Thymus (tissue), 11 donors: Measurements from ENCODE around the gene CCDC88B. TPM values are rescaled to one million over a fixed set of nuclear protein-coding genes. Genes with fewer than 3 reads are reported as not detected.

Experiments
- DNase-seq, 9 donors: peaks; one replicate each; pipeline ENCODE4 v3.0.0-alpha.2; 2013; ENCODE audit warnings: low spot score in 9 of 9, low read depth in 6 of 9, missing footprints in 1 of 9
- H3K27ac ChIP-seq, 2 donors: one replicate each; pipeline ENCODE4 v1.5.1; 2013; ENCODE audit warnings: control low read depth in 1 of 2, low read depth in 1 of 2, low read length in 1 of 2, mild to moderate bottlenecking in 1 of 2, moderate library complexity in 1 of 2
- H3K27me3 ChIP-seq, 2 donors: one replicate each; pipeline ENCODE4 v1.5.1; 2013; ENCODE audit warnings: low read length in 1 of 2; ENCODE audit not compliant: control insufficient read depth in 2 of 2, insufficient read depth in 1 of 2
- H3K36me3 ChIP-seq, 2 donors: one replicate each; pipeline ENCODE4 v1.5.1; 2013; ENCODE audit warnings: low read length in 1 of 2, mild to moderate bottlenecking in 1 of 2, moderate library complexity in 1 of 2; ENCODE audit not compliant: control insufficient read depth in 2 of 2, insufficient read depth in 2 of 2
- H3K4me1 ChIP-seq, 2 donors: one replicate each; pipeline ENCODE4 v1.5.1; 2013; ENCODE audit warnings: low read length in 2 of 2; ENCODE audit not compliant: control insufficient read depth in 2 of 2, insufficient read depth in 2 of 2
- H3K4me3 ChIP-seq, 2 donors: one replicate each; pipeline ENCODE4 v1.5.1; 2013; ENCODE audit warnings: low read length in 2 of 2, control low read depth in 1 of 2, mild to moderate bottlenecking in 1 of 2
- H3K9me3 ChIP-seq, 2 donors: one replicate each; pipeline ENCODE4 v1.5.1; 2013; ENCODE audit warnings: low read length in 1 of 2, mild to moderate bottlenecking in 1 of 2; ENCODE audit not compliant: control insufficient read depth in 2 of 2, insufficient read depth in 1 of 2
- WGBS: extraction: QIAGEN DNeasy Blood & Tissue Kit; methylation state at CpG from one replicate; pipeline ENCODE4 v1.1.7; 2013; 5-methylcytosine and 5-hydroxymethylcytosine counted together
- polyA plus RNA-seq: library from polyadenylated mRNA; stranded (reverse); fragments of 200-250 nt; gene quantifications from one replicate; pipeline ENCODE4 v1.2.3, GENCODE V29; 2013
- total RNA-seq: library from RNA; stranded (reverse); fragments of 120-200 nt; gene quantifications from one replicate; pipeline ENCODE4 v1.2.4, GENCODE V29; 2013
- donor health status: healthy.

CCDC88B gene
- total and polyA plus RNA-seq, 2 donors = 26.9 to 480 TPM

GRCh38 chr11:64347193-64347867 is 7.3 kb downstream of the CCDC88B start:
- DNase-seq = no peak
- Histone ChIP-seq H3K4me3 (no peak overlapping the region), H3K4me1 (peaks cover 6 to 9% of the 10 kb centered on the region in 2 donors), H3K27me3 (no peaks in the 10 kb centered on the region), H3K9me3 (no peaks in the 10 kb centered on the region), H3K27ac (no peak overlapping the region), H3K36me3 (peaks cover 41 to 62% of the 10 kb centered on the region in 2 donors)
- WGBS = 96% methylated on average over 12 of the region's 12 CpGs

- Histone ChIP-seq H3K4me1 (no peaks in the 10 kb centered on the region), H3K27me3 (no peaks in the 10 kb centered on the region), H3K4me3 (no peak overlapping the region), H3K27ac (no peak overlapping the region), H3K9me3 (no peaks in the 10 kb centered on the region), H3K36me3 (peaks cover 36 to 65% of the 10 kb centered on the region in 2 donors)
- no peak for DNase-seq
- WGBS = 95% methylated on average over 14 of the region's 14 CpGs
Observed at GRCh38 chr11:64348383-64349024, 8.5 kb downstream of the CCDC88B start.

- H3K9me3 ChIP-seq = no peaks in the 10 kb centered on the region
- H3K4me3 ChIP-seq = no peak overlapping the region
- WGBS = 96% methylated on average over 7 of the region's 7 CpGs
- no peak overlapping the region for H3K27ac ChIP-seq
- H3K27me3 ChIP-seq = no peaks in the 10 kb centered on the region
- no peaks in the 10 kb centered on the region for H3K4me1 ChIP-seq
- DNase-seq = no peak
- H3K36me3 ChIP-seq = peaks cover 34 to 64% of the 10 kb centered on the region in 2 donors
Observed at GRCh38 chr11:64349025-64349387, 9.0 kb downstream of the CCDC88B start.

GRCh38 chr11:64349404-64349803 is 9.4 kb downstream of the CCDC88B start:
- no peaks in the 10 kb centered on the region for H3K27me3 ChIP-seq
- H3K36me3 ChIP-seq = peaks cover 30 to 64% of the 10 kb centered on the region in 2 donors
- no peak overlapping the region for H3K27ac ChIP-seq
- DNase-seq = no peak
- no peaks in the 10 kb centered on the region for H3K4me1 ChIP-seq
- no peaks in the 10 kb centered on the region for H3K9me3 ChIP-seq
- 93% methylated on average over 11 of the region's 11 CpGs for WGBS
- no peak overlapping the region for H3K4me3 ChIP-seq

GRCh38 chr11:64351136-64351631 is 11.2 kb downstream of the CCDC88B start:
- Histone ChIP-seq H3K27ac (no peak overlapping the region), H3K27me3 (no peaks in the 10 kb centered on the region), H3K4me3 (no peak overlapping the region), H3K9me3 (no peaks in the 10 kb centered on the region), H3K36me3 (peaks cover 25 to 47% of the 10 kb centered on the region in 2 donors), H3K4me1 (peaks cover 4 to 10% of the 10 kb centered on the region in 2 donors)
- DNase-seq = no peak
- WGBS = 93% methylated on average over 18 of the region's 18 CpGs

GRCh38 chr11:64352099-64352994 is 12.3 kb downstream of the CCDC88B start:
- peaks cover 4 to 11% of the 10 kb centered on the region in 2 donors for H3K4me1 ChIP-seq
- no peak overlapping the region for H3K27ac ChIP-seq
- H3K36me3 ChIP-seq = peaks cover 27 to 52% of the 10 kb centered on the region in 2 donors
- 97% methylated on average over 33 of the region's 33 CpGs for WGBS
- H3K27me3 ChIP-seq = no peaks in the 10 kb centered on the region
- no peak overlapping the region for H3K4me3 ChIP-seq
- H3K9me3 ChIP-seq = no peaks in the 10 kb centered on the region
- no peak for DNase-seq

GRCh38 chr11:64352995-64353714 is 13.2 kb downstream of the CCDC88B start:
- no peak overlapping the region for H3K4me3 ChIP-seq
- WGBS = 96% methylated on average over 34 of the region's 34 CpGs
- H3K9me3 ChIP-seq = no peaks in the 10 kb centered on the region
- H3K36me3 ChIP-seq = peaks cover 26 to 52% of the 10 kb centered on the region in 2 donors
- peaks cover 5 to 19% of the 10 kb centered on the region in 2 donors for H3K4me1 ChIP-seq
- H3K27me3 ChIP-seq = no peaks in the 10 kb centered on the region
- H3K27ac ChIP-seq = no peak overlapping the region
- no peak for DNase-seq

GRCh38 chr11:64353715-64354506 is 13.9 kb downstream of the CCDC88B start:
- Histone ChIP-seq H3K36me3 (peaks cover 21 to 49% of the 10 kb centered on the region in 2 donors), H3K27ac (no peak overlapping the region), H3K4me1 (peaks cover 13 to 26% of the 10 kb centered on the region in 2 donors), H3K4me3 (no peak overlapping the region), H3K27me3 (peaks cover 0 to 2% of the 10 kb centered on the region in 2 donors), H3K9me3 (no peaks in the 10 kb centered on the region)
- WGBS = 93% methylated on average over 20 of the region's 20 CpGs
- DNase-seq = no peak
